ENCODE data around the gene FCGR1A.
"Not testable (repeated sequence)": the region's sequence is repeated elsewhere in the genome, so short reads cannot be mapped to it uniquely, and the experiment has no call there.

- not testable (repeated sequence) for TF ChIP-seq CTCF (conservative IDR thresholded peaks at IDR 0.05; ENCODE audit: low read length); EZH2phosphoT487 (IDR thresholded peaks at IDR 0.05; ENCODE audit: borderline replicate concordance)
Observed at GRCh38 chr1:149787688-149788451, 5.4 kb downstream of the FCGR1A start.
